Stimulated activated CD4-positive, alpha-beta T cell treated with anti-CD3 and anti-CD28 coated beads, Interleukin-12 subunit alpha, Interleukin-12 subunit beta, amount 100 ng/mL, for 4 hours (primary cell): ENCODE data around the gene FAM76B.

Experiments used
- DNase-seq: peaks from one replicate; pipeline ENCODE4 v3.0.0-alpha.2; 2020

The FAM76B gene

DNA sequence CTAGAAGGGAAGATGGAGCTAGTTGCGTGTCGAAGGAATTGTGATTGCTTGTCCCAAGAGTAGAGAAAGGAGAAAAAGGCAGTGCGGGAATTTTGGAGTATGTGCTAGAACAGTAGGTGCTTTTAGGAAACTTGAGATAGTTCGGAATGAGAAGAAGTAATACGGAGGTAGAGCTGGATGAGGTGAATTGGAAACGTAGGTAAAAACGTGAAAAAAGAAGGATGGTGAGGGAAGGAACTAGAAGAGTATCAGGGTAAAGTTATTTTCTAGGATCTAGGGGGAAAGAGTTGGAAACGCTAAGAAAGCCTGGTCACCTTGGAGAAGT lies 2.1 kb upstream of the FAM76B start:
- no peak for DNase-seq

DNA sequence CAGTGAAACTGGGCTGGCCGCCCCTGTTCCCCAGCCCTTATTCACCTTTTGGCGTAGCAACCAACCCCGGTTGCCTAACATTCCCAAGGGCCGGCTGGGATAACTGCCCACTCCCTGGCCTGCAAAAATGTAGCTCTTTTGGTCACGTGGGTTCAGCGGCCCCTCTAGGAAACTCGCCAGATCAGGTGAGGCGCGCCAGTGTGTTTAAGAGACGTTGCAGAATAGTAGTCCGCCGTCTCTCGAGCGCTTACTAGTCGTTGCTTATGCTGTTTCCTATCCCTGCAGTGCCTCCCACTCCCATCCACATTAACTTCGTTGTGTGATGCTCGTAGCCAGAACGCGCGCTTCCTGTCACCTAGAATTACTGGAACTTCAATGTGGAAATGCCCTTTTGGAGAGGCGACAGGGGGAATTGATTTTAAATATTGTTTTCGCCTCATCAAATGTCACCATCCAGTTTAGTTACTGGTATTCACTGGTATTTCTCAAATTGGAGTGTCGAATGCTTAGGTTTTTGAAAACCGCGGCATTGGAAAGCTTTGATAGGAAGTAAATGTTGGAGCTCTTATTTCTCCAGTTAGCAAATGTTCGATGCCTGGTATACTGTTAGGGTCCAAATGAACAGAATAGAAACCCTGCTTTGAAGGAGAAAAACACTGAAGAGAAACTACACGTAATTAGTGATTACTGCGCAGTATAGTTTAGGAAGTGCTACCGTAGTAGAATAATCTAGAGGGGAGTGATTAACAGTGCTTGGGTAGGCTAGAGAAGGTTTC lies 1.5 kb upstream of the FAM76B start:
- peak; percentile 37 for DNase-seq

DNA sequence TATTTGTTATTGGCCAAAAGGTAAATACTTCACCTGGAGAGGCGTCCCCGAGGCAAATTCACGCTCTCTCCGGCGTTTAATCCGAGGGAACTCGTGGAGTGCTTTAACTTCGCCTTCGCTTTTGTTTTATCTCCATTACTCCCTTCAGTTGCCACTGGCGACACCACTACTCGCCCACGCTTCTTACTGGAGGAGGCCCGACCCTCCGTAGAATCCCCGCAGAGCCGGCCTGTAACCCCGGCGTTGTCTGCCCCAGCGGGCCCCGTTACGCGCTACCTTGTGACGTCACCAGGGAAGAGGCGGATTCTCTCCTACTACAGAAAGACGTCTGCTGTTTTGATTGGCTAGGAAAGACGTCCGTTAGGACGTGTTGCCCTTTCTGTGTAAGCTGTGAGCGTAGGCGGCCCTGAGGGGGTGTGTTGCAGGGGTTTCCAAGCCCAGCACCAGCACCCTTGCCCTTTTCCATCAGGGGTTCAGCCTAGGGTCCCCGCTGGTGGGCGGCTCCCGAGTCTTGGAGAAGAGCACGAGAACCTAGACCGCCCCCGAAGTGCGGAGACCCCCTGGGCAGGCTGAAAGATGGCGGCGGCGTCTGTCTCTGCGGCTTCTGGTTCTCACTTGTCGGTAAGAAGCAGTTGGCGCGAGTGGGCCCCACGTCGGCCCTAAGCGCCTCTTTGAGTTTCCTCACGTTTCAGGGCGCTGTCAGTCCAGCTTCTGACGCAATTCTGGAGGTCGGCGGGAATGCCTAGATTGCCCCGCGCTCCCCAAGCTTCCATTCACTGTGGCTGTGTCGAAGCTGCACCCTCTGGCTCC lies 746 bp upstream of the FAM76B start, which contains the start of gene CEP57:
TSS of gene CEP57 (plus strand) at position 376 of the 810 bp plus-strand sequence. CDS start at position 577, 201 bp downstream.
- DNase-seq, result peak; percentile 90

DNA sequence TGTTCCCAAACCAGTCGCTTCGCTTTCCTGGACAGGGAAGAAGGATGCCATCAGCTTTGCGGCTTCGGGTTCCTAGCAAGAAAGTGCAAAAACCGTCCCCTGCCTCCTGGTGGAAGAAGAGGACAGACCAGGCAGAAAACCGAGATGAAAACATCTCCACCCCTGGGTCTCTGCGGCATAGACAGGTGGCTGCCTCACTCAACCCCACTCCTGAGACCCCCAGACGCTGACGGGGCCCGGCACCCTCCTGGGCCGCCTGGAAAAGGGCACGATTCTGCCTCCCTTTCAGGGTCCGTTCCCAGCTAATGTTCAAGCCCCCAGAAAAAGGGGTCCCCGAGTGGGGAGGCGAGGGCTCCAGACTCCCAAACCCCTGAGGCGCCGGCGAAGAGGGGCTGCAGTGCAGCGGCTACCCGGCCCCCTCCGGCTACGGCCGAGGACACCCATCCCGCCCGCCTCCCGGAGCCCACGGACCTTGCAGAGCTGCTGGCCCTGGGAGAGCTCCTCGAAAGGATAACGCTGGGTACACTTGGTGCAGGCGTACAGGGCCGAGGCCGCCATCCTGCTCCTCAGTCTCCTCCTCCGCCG lies 569 bp downstream of the FAM76B start:
- no peak for DNase-seq

DNA sequence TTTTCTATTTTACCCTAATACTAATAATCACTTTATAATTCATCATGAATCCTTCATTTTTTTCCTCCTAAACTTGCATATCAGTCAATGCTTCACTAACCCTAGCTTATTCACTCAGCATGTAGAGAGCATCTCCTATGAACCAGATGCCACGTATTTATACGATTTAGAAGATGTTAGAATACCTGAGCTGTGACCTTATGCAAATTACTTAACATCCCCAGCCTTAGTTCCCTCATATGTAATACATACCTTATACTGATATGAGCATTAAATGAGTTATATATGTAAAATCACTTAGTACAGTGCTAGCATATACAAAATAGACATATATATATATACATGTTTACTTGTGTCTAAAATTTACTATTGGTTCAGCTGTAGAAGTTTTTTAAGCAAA lies 9.0 kb downstream of the FAM76B start:
- no peak for DNase-seq

DNA sequence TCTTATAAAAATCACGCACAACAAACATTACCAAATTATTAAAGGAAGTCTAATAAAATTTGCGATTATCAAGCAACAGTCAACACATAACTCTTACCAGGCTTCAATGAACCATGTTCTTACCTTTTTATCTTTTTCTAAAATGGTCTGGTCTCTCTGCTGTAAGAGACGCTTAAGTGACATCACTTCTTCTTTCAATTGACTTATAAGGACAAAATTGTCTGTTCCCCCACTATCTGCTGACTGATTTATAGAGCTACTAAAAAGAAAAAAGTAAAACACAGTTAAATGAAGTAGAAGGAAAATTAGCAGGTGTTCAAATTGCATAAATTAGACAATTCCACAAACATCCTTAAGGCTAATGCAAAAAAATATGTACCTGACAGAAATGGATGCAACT lies 10.9 kb downstream of the FAM76B start:
- DNase-seq, result no peak

DNA sequence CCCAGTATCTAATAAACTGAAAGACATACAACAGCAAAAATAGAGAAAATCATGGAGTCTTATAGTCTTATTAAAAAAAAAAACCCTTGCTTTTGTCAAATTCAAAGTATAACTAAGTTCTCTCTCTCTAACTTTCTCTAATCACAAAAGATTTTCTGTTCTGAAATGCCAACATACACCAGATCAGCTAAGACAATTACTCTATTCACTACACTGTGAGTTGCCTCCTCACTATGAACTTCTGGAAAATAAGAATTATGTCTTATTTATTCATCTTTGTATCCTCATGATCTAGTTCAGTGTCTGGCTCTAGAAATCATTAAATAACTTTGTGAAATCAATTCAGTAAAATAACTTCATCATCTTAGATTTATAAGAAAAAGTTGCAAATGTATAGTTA lies 12.7 kb downstream of the FAM76B start:
- no peak for DNase-seq

DNA sequence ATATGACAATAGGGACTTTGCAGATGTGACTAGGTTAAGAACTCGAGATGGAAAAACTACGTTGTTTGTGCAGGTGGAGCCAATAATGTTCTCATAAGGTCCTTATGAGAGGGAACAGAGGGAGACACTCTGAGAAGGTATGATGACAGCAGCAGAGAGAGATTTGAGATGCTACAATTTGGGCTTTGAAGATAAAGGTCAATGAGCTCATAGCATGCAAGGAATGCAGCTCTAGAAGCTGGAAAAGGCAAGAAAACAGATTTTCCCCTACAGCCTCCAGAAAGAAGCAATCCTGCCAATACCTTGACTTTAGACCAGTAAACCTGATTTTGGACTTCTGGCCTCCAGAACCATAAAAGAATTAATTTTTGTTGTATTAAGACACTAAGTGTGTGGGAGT lies 21.1 kb downstream of the FAM76B start:
- no peak for DNase-seq

DNA sequence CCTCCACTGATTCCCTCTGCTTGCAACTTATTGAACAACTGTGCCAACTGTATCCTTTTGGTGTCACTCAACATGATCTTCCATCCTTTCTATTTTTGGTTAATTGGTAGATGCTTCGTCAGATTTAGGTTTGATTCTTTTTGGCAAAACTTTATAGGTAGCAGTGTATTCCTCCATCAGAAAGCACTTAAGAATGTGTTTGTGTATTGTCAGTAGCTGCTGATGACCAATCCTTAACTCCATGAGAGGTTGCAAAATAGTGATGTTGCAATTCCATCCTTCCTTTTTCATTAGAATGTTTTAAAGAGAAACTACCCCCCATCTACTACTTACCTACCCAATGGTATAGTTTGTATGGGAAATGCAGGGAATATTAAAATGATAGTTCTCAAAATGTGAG lies 22.1 kb downstream of the FAM76B start:
- no peak for DNase-seq

DNA sequence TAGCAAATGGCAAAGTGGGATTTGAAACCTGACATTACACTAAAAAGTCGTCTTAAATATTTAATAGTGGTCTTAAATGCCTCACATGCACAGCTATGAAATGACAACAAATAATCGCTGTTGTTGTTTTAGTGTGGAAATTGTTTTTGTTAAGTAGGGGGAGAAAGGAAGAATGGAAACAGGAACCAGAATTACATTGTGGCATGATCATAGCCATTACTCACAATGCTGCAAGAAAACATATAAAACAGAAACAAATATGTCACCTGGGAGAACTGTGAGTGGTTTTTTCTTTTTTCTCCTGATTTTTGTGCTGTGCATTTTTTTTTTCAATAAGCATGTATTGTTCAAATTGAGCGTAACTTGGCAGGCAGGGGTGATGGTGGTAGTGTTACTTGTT lies 22.9 kb downstream of the FAM76B start:
- DNase-seq, result no peak

DNA sequence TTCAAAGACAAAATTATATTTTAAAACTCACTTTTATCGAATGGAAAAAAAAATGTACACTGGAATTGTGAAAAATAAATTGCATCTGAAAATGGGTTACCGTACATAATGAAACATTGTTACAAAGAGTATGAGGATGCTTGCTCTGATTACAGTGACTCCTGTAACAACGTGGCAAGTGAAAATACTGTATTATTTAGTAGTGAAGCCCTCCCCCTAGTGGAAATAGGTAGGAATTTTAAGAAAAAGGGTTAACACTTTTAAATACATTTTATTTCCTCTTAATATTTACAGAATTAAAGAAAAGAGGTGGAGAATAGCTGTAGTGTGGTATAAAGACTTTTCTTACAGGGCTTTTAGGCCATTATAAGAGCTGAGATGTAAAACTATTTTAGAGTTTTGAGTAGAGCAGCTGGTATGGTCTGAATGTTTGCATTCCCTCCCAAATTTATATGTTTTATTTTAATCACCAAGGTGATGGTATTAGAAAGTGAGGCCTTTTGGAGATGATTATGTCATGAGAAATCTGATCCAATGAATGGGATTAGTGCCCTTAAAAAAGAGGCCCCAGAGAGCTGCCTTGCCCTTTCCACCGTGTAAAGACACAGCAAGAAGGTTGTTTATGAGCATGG lies 25.2 kb downstream of the FAM76B start:
- no peak for DNase-seq

DNA sequence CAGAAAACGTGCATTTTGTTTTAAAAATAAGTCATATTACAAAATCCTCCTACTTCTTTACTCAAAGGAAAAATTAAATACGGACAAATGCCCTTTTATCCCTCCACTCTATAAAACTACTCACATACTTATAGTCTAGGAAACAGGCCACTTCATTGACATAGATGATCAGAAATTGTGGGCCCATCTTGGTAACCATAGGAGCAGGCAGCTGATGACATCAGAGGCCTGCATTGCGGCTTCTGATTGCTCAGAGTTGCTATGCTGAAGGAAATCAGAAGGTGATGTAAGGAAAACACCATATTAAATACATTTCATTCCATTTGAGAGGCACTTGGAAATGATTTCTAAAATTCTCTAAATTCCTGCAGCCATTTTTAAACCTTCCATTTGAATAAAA lies 27.0 kb downstream of the FAM76B start:
- no peak for DNase-seq

DNA sequence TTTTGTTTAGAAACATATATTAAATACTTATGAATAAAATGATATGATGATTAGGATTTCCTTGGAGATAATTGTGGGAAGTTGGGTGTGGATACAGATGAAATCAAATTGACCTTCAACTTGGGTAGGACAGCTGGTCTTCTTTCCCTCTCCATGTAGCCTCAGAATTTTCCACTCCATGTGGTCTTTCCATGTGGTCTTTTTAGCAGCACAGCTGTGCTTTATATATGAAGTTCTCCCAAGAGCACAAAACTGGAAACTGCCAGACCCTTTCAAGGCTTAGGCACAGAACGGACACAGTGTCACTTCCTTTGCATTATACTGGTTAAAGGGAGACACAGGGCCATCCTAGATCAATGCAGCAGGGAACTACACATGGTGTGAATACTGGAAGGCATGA lies 28.6 kb downstream of the FAM76B start:
- no peak for DNase-seq

DNA sequence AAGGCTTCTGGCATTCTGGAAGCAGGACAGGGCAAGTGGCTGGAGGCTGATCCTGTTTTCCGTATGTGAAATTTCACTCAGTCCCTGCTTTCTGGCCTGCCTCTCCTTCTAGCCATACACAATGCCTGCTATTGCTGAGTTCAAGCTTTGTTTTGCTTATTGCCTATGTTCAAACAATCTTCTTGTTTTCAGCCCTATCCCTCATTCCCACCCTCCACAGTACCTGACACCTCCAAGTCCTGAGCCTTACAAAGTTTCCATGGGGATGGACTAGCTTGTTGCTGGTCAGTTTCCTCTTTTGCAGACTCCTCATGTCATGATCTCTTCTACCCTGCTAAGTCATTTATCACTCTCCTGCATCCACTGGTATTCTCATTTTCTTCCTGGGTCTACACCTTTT lies 38.1 kb downstream of the FAM76B start:
- no peak for DNase-seq

DNA sequence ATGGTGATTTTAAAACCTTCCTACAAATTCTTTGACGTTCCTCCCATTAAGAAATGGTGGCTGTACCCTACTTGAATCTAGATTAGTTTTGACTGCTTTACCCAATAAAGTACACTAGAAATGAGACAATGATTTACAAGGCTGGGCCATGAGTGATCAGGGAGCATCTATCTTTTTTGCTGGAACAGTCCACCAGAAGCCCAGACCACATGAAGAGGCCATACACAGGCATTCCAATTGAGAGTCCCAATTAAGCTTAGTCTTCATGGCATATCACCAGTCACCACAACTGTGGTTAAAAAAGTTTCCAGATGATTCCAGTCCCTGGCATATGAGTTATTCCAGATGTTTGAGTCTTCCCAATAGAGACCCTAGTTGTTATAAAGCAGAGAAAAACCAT lies 39.5 kb downstream of the FAM76B start:
- no peak for DNase-seq

DNA sequence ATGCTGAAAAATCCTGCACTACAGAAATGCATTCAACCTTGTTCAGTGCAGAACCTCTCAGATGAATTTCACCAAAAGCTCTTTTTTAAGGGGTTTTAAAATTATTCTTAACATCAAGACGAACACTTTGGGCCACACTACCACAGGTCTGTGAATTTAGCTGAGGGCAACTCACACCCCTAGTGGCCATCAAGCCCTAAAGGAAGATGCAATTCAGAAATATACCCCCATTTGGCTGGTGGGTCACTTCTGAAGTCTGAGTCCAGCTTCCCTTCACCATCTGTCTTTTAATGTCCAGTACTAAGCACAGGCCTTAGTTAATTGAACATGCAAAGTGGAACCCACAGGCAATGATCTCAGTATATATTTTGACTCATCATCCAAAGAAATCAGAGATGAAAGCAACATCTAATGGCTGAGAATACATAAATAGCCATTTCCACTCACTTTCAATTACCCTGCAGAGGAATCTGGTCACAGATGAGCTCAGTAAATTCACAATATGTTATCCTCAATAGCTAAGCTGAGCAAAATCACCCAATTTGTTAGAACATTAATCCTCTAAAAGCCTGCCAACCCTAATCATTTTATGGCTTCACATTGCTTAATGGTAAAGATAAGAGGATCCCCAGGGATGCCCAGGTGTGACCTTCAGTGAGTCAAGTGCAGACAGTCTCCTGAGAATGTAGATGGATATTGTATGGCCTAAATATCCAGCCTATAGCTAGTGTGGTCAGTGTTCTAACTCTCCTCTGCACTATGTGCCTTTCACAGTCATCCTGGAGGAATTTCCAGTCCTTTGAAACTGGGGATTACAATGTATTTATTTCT lies 50.3 kb downstream of the FAM76B start:
- DNase-seq, result no peak

DNA sequence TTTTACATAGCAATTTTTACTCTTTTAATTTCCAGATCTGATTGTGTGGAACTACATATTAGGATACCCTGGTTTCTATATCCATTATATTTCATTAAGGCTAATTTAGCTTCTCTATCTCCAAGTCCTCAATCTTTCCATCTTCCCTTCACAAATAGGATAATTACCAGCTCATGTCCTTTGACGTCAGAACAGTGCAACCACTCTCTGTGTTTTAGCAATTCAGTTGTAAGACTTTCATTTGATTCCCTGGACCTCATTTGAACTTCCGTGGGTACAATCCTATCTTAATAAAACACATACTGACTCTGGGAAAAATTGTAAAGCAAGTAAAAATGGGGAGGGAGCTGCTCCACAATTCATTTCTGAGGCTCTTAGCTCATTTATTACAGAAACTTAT lies 52.8 kb downstream of the FAM76B start:
- no peak for DNase-seq

DNA sequence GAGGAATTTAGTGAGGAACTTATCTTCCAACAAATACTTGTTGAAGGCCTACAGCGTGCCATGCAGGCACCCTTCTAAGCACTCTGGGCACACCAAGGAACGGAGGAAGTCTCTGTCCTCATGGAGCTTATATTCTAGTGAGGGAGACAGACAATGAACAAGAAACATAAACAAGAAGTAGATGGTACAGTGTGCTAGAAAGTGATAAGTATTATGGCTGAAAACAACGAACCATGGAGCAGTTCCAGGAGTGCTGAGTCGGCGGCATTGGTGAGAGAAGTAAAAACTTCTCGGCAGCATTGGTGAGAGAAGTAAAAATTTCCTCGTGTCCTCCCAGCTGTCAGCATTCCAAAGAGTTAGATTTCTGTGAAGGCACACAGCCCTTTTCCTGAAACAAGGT lies 53.2 kb downstream of the FAM76B start:
- DNase-seq, result no peak

DNA sequence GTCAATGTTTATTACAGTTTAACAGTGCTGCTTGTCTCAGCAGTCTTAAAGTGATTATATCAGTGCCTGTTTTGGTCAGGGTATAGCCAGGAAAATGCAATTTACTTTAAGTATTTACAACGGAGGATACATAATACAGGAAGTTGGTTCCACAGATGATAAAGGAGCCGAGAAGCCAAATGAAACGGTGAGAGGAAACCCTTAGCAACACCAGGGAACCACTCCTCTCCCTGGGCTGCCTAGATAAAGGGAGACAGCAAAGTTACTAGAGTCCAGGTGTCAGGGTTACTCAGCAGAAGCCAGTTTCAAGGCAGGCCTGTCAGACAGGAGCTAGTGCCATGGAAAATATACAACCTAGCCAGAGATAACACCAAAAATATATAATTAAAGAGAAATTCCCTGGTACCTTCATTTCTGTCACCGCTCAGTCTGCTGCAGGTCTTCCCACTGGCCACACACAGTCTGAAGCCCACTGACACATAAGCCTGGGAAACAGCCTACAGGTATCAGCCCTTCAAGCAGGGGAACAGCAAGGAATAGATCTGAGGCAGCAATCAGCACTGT lies 55.5 kb downstream of the FAM76B start:
- DNase-seq, result no peak

DNA sequence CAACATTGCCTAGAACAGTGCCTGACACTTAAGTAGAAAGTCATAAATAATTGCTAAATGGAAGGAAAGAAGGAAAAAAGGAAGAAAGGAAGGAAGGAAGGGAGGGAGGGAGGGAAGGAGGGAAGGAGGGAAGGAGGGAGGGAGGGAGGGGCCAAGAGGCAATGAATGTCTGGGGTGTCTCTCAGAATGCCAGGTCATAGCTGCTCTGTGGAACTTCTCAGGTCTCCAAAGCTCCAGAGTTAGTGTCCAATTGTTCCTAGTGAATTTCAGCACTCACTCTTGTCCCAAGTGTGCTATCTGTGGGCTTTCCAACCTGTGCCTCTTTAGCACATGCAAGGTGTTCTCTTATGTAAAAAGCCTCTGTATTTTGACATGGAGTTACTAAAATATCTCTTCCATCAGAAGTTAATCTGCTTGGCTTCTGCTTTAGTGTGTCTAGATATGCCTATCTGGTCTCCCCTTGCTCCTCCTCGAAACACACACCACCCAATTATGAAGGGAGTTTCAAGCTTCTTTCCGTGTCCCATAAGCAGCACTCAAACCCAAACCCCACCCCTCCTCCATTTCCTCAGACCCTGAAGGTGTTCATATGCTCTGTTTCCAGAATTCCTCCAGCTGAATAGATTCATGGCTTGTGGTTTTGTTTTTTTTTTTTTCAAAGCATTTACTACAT lies 56.5 kb downstream of the FAM76B start:
- DNase-seq, result no peak

DNA sequence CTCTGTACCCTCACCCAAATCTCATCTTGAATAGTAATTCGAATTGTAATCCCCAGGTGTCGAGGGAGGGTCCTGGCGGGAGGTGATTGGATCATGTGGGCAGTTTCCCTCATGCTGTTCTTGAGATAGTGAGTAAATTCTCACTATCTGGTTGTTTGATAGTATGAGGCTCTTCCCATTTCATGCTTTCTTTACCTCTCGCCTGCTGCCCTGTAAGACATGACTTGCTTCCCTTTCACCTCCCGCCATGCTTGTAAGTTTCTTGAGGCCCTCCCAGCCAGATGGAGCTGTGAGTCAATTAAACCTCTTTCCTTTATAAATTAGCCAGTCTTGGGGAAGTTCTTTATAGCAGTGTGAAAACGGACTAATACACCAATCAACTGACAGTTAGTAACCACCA lies 60.1 kb downstream of the FAM76B start:
- no peak for DNase-seq

DNA sequence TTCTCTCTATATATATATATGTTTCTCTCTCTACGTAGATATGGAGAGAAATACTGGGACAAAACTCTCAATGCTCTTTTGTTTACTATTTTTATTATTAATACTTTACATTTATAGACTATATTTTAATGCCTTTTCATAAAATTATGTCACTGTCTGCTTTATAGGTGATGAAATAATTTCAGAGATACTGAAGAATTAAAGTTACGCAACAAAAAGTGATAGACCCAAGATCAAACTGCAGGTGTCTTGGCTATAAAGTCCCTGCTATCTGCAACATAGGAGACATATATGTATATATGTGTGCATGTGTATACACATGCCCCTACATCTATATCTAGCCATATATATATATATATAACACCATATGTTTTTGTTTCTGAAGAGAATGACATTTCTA lies 60.8 kb downstream of the FAM76B start:
- DNase-seq, result no peak
